ENCODE results near the gene ZBTB17.
"Not testable (repeated sequence)": the region's sequence is repeated elsewhere in the genome, so short reads cannot be mapped to it uniquely, and the experiment has no call there.

ZBTB17 gene

GRCh38 chr1:15975805-15976680, at the start of gene ZBTB17:
TSS of gene ZBTB17 (minus strand) at chr1:15976101. CDS start at chr1:15948495, 27,606 bp downstream.
- DNase-seq, result peak; percentile 93

DNA sequence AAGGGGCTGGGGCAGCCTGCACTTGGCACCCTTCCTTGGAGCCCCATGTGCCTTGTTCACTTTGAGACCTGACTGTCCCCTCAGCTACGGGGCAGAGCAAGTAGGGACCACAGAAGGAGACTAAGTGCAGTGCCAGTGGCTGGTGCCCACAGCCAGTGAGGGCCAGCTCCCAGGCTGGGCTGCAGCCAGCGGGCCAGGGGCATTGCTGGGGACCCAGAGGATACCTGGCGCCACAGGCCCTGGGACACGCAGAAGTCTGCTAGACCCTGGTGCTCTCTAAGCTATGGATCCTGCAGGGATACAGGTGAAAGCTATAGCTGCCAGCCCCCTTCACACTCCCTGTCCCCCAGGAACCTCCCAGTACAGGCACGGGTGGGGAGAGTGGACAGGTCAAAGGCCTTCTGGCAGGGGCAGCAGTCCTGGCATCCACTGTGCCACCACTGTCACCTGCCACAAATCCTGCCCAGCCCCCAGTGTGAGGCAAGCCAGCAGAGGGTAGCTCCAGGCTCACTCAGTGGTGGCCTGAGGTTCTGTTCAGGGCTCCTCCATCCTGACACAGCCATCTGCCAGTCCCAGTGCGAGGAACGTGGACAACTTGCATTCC, 47.3 kb upstream of the ZBTB17 start:
- DNase-seq, result no peak

DNA sequence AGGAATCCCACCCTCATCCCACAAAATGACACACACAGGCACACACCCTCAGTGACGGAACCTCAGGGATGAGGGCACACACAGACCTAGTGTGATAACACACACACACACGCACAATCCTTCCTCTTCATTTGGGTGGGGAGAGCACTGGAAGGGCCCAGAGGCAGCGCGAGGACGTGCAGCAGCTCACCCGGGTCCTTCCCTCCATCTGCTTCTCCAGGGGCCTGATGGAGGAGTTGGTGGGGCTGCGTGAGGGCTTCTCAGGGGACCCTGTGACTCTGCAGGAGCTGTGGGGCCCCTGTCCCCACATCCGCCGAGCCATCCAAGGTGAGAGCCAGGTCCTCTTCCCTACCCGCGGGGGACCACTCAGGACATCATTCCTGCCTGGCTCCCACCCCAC, 46.5 kb upstream of the ZBTB17 start:
- no peak for DNase-seq

- DNase-seq, result no peak
These were observed 45.8 kb upstream of the ZBTB17 start, which contains the start of gene CLCNKA for GRCh38 chr1:16021681-16022080. TSS of gene CLCNKA (plus strand) at chr1:16022036. CDS start at chr1:16022620, 584 bp downstream.

DNA sequence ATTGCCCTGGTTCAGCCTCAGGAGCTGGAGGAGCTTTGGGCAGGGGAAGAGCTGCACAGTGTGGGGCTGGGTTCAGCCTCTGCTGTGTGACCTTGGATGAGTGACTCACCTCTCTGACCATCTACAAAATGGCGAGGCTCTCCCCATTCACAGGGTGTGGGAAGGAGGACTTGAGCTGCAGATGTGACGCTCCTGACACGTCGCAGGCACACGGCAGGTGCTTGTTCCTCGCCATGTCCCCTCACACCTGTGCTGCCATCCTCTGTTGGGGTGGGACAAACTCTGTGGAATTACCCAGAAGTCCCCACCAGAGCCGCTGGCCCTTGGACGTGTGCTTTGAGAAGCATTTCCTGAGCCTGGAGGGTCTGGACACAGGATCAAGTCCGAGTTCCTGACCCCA, 45.0 kb upstream of the ZBTB17 start:
- DNase-seq, result not testable (repeated sequence)

DNA sequence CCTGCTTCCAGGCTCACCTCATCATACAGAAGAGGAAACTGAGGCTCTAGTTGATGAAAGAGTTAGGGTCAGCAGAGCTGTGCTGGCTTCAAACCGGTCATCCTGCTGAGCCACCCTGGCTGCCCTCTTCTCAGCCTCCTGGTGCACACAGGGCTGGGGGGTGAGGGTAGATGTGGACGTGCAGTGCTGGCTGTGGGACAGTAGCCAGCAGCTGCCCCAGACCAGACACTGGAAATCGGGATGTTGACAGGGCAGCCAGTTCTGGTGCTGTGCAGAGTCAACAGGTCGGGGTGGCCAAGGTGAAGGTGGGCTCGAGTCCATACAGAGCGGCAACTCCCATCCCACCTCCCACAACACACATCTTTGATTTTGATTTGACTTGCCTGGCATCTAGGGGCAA, 44.4 kb upstream of the ZBTB17 start:
- DNase-seq, result no peak

- no peak for DNase-seq
These were observed 43.9 kb upstream of the ZBTB17 start for GRCh38 chr1:16019644-16020277.

DNA sequence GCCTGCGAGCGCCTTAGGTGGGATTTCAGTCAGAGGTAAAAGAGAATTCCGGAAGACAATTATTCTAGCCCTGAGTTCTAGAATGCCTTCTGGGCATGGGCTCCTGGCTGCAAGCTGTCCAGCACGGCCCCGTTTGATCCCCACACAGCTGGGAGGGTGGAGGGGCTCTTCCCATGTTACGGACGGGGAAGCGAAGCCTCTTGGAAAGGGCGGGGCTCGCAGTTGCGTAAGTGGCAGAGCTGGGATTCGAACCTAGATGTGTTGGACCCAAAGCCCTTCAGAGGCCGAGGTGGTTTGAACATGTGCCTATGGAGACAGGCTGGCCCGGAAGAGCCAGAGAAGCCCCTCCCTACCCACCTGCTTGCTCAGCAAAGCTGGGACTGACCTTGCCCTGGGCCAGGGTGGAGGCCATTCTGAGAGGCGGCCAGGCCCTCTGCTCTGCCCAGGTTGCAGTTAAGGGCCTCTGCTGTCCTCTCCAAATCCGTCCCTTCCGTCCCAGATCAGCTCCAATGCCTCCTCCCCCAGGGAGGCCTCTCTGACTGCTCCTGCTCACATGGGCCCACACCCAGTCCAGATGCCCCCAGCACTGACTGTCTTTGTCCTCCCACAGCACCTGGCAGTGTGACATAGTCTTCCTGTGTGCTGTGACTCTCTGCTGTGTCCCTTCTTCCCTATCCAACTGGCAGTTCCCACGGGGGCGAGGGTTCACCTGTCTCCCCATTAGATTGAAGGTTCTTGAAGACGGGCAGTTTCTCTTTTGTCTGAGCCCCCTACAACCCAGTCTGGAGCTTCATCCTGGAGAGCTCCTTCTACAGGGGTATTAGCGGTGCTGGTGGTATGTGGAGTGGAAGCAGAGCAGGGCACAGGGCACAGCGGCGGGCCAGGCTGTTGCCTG, 43.1 kb upstream of the ZBTB17 start:
- DNase-seq, result no peak

GRCh38 chr1:16018308-16018707, 42.4 kb upstream of the ZBTB17 start:
- DNase-seq, result no peak

DNA sequence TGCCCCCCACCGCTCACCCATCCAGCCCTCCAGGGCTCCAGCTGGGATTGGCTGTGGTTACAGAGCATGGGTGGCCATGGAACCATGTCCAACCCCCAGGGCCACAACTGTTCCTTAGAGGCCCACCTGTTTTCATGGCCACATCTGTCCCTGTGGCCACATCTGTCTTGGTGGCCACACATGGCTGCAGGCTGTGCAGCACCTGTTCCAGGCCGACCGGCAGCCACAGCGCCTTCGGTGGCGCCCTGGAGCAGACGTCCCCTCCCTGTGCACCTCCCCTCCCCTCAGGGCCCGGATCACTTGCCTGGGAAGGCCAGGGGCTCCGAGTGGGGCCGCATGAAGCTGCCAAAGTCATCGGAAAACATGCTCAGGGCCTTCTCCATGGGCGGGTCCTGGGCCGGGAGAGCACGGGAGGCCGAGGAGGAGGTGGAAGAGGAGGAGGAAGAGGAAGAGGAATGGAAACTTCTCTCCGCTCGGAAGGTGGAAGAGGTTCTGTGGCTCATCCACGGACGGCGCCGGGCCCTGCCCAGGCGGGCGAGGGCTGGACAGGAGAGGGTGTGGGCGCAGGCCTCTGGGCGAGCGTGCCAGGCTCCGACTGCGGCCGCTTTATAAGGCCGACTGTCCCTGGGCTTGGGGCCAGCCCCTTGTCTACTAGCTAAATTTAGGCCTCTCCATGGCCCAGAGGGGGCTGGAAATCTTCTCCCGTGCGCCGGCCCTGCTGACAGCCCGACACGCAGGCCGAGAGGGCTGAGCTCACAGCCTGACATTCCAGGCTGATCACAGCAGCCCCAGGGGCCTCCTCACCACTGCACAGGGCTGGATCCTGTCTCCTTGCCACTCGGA, 41.8 kb upstream of the ZBTB17 start, which contains the start of gene HSPB7:
HSPB7 (minus strand) TSS at position 583 of the 843 bp plus-strand sequence; CDS start at position 503, 80 bp downstream.
- no peak for DNase-seq

DNA sequence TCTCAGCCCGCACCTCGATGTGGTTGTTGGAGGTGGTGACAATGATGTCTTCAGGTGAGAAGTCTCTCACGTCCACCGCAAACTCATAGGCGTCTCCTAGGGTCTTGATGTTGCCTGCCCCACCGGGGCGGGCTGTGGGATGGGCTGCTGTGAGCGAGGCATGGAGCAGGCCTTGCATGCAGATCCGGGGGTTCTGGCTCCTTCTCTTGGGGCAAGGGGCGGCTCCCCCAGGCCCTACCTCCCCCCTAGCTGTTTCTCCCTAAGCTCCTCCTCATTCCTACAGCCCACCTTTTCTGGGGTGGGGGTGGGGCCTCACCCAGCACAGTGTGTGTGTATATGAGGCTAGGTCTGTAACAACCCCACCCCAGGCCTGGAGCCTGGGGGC, 41.2 kb upstream of the ZBTB17 start:
- DNase-seq, result no peak

DNA sequence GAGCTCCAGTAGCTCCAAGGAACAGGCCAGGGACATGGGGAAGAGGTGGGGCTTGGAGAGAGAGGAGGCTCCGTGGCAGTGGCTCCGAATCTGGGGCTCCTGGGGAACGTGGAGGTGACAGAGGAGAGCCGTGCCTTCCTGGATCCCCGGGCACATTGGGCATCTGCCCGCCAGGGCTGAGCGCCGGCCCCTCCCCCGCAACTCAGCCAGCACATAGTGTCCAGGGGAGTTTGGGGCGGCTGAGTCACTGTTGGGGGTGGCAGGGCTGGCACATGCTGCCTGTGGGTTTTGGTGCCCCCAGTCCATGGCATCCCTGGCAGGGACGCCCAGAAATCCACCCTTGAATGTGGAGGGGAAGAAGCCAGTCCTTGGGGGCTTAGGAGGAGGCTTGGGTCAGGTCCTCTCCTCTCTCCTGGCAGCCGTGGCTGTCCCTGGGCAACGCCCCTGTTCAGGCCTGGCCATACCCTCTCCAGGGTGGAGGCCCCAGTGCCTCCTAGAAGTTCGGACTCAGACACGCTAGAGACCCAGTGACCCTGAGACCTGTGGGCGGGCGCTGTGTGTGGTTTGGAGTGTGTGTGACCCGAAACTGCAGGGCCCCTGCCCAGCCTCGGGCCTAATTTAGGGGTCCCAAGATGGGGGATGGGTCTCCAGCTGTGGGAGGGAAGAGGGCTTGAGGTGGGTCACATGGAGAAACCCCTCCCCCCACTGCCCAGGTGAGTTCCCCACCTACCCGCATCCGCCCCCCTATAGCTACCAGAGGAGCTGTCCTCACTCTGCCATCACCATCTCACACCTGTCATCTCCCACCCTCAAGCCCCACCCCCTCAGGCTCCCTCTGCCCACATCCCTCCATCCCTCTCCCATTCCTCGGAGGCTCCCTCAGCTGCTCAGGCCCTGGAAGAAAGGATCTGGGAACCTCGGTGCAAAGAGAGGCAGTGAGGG, 40.3 kb upstream of the ZBTB17 start:
- DNase-seq, result no peak

- no peak for DNase-seq
These were observed 39.6 kb upstream of the ZBTB17 start for GRCh38 chr1:16015491-16015890.

- DNase-seq, result no peak
These were observed 38.9 kb upstream of the ZBTB17 start for GRCh38 chr1:16014509-16015482.

DNA sequence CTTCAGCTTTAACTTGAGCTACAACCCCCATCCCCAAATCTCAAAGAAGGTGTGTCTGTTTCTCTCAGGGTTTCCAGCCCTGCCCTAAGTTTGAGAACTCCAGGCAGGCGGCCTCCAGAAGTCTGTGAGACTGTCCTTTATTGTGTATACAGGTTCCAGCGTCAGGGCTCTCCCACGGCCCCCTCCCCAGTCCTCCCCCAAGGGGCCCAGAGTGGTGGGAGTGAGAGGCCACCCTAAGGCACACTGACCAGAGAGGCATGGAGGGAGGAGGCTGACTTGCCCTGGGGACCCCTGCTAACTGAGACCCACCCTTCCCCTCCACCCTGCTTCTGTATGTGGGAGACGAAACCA, 38.0 kb upstream of the ZBTB17 start:
- no peak for DNase-seq

GRCh38 chr1:16013220-16013907, 37.5 kb upstream of the ZBTB17 start:
- DNase-seq, result peak; percentile 45

DNA sequence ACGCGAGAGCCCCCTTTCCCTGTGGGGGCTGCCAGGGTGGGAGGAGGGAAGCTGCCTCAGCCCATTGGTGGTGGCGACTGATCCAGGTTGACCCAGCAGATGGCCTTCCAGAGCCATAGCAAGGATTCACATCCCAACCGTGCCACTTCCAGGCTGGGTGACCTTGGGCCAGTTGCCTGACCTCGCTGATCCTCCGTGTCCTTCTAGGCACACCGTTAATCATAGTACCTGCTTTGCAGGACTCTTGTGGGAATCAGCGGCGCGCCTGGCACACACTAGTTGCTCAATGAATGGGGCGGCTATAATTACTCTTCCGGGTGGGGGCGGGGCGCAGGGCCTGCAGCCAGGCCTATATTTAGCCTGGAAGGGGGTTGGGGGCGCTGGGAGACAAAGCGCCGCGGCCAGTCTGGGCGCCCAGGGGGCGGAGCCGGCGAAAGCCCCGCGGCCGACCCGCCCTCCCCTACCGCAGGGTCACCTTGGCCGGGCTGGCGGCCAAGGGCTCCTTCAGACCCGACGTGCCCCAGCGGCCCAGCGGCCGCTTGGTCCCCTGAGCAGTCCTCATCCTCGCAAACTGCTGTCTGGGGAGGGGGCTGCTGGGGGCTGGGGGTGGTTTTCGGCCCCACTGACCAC, 36.8 kb upstream of the ZBTB17 start:
- no peak for DNase-seq

DNA sequence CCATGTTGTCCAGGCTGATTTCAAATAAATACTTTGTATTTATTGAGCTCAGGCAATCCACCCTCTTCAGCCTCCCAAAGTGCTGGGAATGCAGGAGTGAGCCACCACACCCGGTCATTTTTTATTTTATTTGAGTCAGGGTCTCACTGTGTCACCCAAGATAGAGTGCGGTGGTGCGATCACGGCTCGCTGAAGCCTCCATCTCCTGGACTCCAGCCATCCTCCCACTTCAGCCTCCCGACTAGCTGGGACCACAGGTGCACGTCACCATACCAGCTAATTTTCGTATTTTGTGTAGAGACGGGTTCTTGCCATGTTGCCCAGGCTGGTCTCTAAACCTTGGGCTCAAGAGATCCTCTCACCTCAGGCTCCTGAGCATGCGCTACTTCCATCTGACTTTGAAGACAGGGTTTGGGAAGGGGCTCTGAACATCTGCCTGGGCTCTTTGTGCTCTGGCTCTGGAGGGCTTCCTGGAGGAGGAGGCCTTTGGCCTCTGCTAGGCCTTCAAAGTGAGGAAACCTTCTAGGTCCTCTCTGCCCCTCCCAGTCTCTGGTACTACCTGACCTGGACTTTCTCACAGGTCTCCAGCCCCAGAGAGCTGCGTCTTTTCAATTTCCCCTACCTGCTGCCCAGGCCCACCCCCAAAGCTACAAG, 36.2 kb upstream of the ZBTB17 start:
- no peak for DNase-seq

Measured in activated CD4-positive, alpha-beta T cell treated with anti-CD3 and anti-CD28 coated beads for 1 hour (primary cell).